ENCODE measurements around the gene CARS2. TPM values are rescaled to one million over a fixed set of nuclear protein-coding genes. Genes with fewer than 3 reads are reported as not detected.
A peak's percentile ranks its signal among the peaks of the same experiment; 100 is the strongest.

The CARS2 gene
- total RNA-seq, 6 experiments from 2014 or later: 50.1 to 68.0 (median 52.9) TPM

DNA sequence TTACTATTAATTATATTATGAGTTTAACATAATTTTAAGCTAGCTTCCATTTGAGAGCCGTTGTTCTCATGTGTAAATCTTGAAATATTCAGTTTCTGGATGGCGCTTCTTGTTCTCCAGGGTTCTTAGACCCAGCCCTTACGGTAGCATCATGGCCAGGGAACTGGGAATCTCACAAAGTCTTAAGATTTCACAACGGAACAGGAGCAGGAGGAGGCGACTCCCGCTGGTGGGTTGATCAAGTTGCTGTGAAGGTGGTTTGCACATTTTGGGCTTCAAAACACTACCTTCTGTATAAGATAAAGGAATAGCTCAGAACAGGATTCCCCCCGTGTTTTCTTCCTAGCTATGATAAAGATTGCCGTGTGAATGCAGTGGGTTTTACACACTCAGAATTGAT, 87.7 kb downstream of the CARS2 start:
- H3K4me3 Mint-ChIP-seq: no peak overlapping the region
- no peak overlapping the region for H3K27ac Mint-ChIP-seq
- peaks cover 29% of the 10 kb centered on the region for H3K4me1 Mint-ChIP-seq (ENCODE audit: low read depth)
- peaks cover 9% of the 10 kb centered on the region for H3K36me3 Mint-ChIP-seq (ENCODE audit: low read depth)
- TF ChIP-seq, protein P1, sequence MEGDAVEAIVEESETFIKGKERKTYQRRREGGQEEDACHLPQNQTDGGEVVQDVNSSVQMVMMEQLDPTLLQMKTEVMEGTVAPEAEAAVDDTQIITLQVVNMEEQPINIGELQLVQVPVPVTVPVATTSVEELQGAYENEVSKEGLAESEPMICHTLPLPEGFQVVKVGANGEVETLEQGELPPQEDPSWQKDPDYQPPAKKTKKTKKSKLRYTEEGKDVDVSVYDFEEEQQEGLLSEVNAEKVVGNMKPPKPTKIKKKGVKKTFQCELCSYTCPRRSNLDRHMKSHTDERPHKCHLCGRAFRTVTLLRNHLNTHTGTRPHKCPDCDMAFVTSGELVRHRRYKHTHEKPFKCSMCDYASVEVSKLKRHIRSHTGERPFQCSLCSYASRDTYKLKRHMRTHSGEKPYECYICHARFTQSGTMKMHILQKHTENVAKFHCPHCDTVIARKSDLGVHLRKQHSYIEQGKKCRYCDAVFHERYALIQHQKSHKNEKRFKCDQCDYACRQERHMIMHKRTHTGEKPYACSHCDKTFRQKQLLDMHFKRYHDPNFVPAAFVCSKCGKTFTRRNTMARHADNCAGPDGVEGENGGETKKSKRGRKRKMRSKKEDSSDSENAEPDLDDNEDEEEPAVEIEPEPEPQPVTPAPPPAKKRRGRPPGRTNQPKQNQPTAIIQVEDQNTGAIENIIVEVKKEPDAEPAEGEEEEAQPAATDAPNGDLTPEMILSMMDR (IDR thresholded peaks at IDR 0.05): no peak
- peaks cover 5% of the 10 kb centered on the region for H3K27me3 Mint-ChIP-seq (ENCODE audit: insufficient read depth)
- no peak for DNase-seq
- H3K9me3 Mint-ChIP-seq: peaks cover 9% of the 10 kb centered on the region

DNA sequence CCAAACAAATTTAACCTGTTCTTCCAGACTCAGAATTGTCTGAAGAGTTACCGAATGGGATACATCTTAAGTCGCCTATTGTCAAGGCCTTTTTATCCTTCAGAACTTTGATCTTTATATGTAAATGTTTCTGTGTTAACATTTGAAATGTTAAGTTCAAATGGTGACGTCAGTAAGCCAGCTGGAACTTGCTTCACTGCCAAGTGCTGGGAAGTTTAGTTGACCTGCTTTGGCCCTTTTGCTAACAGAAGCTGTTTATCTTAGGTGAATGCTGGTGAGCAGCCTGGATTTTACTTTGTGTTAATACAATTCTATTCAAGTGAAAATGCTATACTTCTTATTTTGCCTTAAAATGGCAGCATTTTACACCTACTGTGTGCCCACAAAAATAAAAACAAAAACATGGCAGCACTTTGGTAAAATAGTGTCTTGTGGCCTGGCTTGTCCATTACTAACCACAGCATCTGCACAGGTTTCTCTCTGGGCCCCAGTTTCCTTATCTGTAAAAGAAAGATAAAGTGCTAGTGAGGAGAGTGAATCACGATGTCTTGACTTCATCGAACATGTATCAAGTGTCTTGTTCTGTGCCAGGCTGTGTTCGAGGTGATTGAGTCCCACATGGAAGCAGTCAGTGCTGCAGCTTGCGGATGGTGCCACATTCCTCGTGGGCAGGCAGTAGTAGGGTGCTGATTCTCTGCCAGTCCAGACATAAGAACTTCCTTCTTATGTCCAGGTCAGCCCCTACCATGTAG, 88.4 kb downstream of the CARS2 start:
- peak overlapping the region; percentile 95 for H3K4me3 Mint-ChIP-seq
- TF ChIP-seq, protein P1 (IDR thresholded peaks at IDR 0.05): no peak
- H3K9me3 Mint-ChIP-seq: peaks cover 11% of the 10 kb centered on the region

DNA sequence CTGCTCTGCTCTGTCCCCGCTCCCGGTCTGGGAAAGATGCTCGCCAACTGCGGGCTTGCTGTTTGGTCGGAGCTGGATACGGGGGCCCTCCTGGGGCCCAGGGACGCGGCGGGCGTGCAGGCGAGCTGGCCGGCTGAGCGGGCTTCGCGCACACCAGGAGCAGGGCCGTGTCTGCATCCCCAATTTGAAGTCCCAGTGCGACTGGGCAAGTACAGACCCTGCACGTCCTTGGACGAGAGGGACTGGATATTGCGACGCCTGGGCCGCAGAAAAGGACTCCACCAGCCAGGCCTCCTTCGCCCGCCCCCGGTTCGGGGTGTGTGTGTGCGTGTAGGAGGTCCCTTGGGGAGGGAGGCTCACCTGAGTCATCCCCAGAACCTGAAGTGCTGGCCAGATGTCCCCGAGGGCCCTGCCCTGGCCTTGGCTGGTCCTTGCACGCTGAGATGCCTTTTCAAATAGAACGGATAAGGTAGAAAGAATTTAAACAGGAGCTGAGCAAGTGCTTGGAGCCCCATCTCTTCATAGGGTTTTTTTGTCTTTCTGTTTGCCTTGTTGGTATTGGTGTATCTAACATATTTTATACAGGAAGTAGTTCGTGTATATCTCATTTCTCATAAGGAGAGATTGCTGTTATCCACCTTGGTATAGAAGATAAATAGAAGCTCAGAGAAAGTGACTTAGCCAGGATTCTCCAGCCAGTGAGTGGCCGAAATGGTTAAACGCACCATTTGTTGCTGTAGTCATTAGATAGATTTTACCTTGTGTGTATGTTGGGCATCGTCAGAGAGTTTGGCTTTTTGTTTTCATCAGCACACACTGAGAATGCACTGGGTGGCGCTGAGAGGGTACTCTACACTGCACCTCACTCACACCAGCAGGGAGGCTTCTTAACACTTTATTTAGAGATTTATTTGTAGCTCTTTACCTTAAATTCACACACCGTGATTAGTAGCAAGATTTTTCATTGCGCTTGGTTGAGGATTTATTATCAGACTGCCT, 89.5 kb downstream of the CARS2 start:
- Mint-ChIP-seq H3K36me3 (ENCODE audit: low read depth) (peaks cover 9% of the 10 kb centered on the region), H3K4me1 (ENCODE audit: low read depth) (peaks cover 29% of the 10 kb centered on the region), H3K4me3 (peak overlapping the region; percentile 95), H3K27me3 (ENCODE audit: insufficient read depth) (peaks cover 9% of the 10 kb centered on the region), H3K27ac (peak overlapping the region; percentile 94), H3K9me3 (peaks cover 11% of the 10 kb centered on the region)
- peak; percentile 44 for DNase-seq
- TF ChIP-seq, protein P1 (IDR thresholded peaks at IDR 0.05): no peak

More for the DNA sequence above, 88.4 kb downstream of the CARS2 start:
- H3K4me1 Mint-ChIP-seq (ENCODE audit: low read depth): peaks cover 29% of the 10 kb centered on the region
- H3K27me3 Mint-ChIP-seq (ENCODE audit: insufficient read depth): peaks cover 5% of the 10 kb centered on the region
- peak; percentile 24 for DNase-seq
- H3K36me3 Mint-ChIP-seq (ENCODE audit: low read depth): peaks cover 9% of the 10 kb centered on the region
- peak overlapping the region; percentile 94 for H3K27ac Mint-ChIP-seq

DNA sequence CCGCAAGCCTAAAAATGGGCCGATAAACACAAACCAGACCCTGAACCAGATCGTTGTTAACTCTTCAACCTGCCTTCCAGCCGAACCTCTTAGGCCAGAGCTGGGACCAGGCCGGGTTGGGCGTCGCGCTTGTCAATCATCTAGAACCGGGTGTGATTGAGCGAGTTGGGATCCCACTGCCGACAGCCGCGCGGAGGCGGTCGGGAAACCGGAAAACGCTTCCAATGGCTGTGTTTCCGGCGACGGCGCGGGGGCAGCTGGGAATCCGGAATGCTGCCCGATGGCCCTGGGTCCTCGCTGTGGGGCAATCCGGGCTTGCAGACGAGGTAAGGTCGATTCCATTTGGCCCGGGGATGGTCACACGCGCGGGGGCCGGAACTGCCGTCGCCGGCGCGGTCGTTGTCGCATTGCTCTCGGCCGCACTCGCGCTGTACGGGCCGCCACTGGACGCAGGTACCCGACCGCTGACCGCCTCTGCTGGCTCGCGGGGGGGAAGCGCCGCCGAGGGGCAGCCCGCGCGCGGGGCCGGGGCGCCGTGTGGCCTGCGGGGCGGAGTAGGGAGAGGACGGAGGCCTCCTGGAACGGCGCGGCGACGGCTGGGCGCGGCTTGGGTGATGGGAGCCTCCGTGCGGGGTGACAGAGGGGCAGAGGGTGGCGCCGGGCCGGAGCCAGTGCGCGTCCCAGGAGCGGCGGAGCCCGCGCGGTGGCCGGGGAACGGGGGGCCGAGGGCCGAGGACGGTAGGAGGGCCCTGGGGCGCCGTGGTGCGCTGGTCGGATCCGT, 90.4 kb downstream of the CARS2 start, which contains the start of gene NAXD:
Gene NAXD (plus strand): TSS at position 224 of the 781 bp plus-strand sequence. CDS start 57 bp downstream, at position 281.
- TF ChIP-seq, protein P1 (IDR thresholded peaks at IDR 0.05): 0 out of 2 replicates have a peak, but pooled peaks have one; percentile 5
- Mint-ChIP-seq H3K27ac (peak within 1 kb of the TSS; percentile 94), H3K4me1 (ENCODE audit: low read depth) (peaks cover 29% of the 10 kb centered on the region)

DNA sequence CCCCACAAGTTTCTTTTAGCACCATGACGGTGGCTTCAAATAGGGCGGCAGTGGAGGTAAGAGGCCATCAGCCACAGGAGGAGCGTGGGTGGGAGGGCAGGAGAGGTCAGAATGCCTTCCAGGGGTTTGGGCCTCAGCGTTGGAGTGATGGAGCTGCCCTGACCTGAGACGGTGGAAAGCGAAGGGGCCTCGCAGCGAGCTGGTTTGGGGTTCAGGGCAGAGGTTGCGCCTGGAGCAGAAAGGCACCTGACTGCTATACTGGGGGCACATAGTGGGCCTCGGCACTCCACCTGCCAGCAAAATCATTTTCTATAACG, 91.0 kb downstream of the CARS2 start:
- no peak for DNase-seq
- Mint-ChIP-seq H3K27ac (peak overlapping the region; percentile 94), H3K36me3 (ENCODE audit: low read depth) (peaks cover 9% of the 10 kb centered on the region), H3K4me1 (ENCODE audit: low read depth) (peaks cover 29% of the 10 kb centered on the region), H3K4me3 (peak overlapping the region; percentile 95), H3K27me3 (ENCODE audit: insufficient read depth) (peaks cover 12% of the 10 kb centered on the region), H3K9me3 (peaks cover 11% of the 10 kb centered on the region)
- TF ChIP-seq, protein P1 (IDR thresholded peaks at IDR 0.05): no peak

More for the DNA sequence above, 90.4 kb downstream of the CARS2 start, which contains the start of gene NAXD:
- DNase-seq: peak; percentile 93
- H3K9me3 Mint-ChIP-seq: peaks cover 11% of the 10 kb centered on the region
- peaks cover 9% of the 10 kb centered on the region for H3K27me3 Mint-ChIP-seq (ENCODE audit: insufficient read depth)
- peak within 1 kb of the TSS; percentile 95 for H3K4me3 Mint-ChIP-seq
- H3K36me3 Mint-ChIP-seq (ENCODE audit: low read depth): peaks cover 9% of the 10 kb centered on the region
